ENCODE measurements around the gene KCNJ4. TPM values are rescaled to one million over a fixed set of nuclear protein-coding genes. Genes with fewer than 3 reads are reported as not detected.

The KCNJ4 gene
- total RNA-seq, 1 experiment from 2014 or later, result 0.45 TPM

GRCh38 chr22:38453066-38453672 is 1.8 kb downstream of the KCNJ4 start:
- no peak for DNase-seq (ENCODE audit: low read depth)

- DNase-seq (ENCODE audit: low read depth), result no peak
These were observed 2.5 kb downstream of the KCNJ4 start for GRCh38 chr22:38452373-38453065.

GRCh38 chr22:38451864-38452263 is 3.1 kb downstream of the KCNJ4 start:
- DNase-seq (ENCODE audit: low read depth), result no peak

- no peak for DNase-seq (ENCODE audit: low read depth)
These were observed 3.6 kb downstream of the KCNJ4 start for GRCh38 chr22:38451404-38451803.

GRCh38 chr22:38450234-38450797 is 4.7 kb downstream of the KCNJ4 start:
- DNase-seq (ENCODE audit: low read depth), result no peak

GRCh38 chr22:38449776-38450175 is 5.2 kb downstream of the KCNJ4 start:
- no peak for DNase-seq (ENCODE audit: low read depth)

- DNase-seq (ENCODE audit: low read depth), result no peak
These were observed 5.9 kb downstream of the KCNJ4 start for GRCh38 chr22:38448945-38449745.

GRCh38 chr22:38446018-38446601 is 8.9 kb downstream of the KCNJ4 start:
- no peak for DNase-seq (ENCODE audit: low read depth)

- DNase-seq (ENCODE audit: low read depth), result no peak
These were observed 10.2 kb downstream of the KCNJ4 start for GRCh38 chr22:38444783-38445182.

- DNase-seq (ENCODE audit: low read depth), result no peak
These were observed 11.1 kb downstream of the KCNJ4 start for GRCh38 chr22:38443628-38444521.

- no peak for DNase-seq (ENCODE audit: low read depth)
These were observed 11.9 kb downstream of the KCNJ4 start for GRCh38 chr22:38442967-38443627.

GRCh38 chr22:38441620-38442287 is 13.2 kb downstream of the KCNJ4 start:
- DNase-seq (ENCODE audit: low read depth), result no peak

GRCh38 chr22:38440747-38441350 is 14.2 kb downstream of the KCNJ4 start:
- no peak for DNase-seq (ENCODE audit: low read depth)

- peak; percentile 66 for DNase-seq (ENCODE audit: low read depth)
These were observed 17.6 kb downstream of the KCNJ4 start for GRCh38 chr22:38437416-38437815.

- no peak for DNase-seq (ENCODE audit: low read depth)
These were observed 18.2 kb downstream of the KCNJ4 start for GRCh38 chr22:38436629-38437395.

GRCh38 chr22:38435965-38436364 is 19.0 kb downstream of the KCNJ4 start:
- no peak for DNase-seq (ENCODE audit: low read depth)

GRCh38 chr22:38435010-38435409 is 20.0 kb downstream of the KCNJ4 start:
- DNase-seq (ENCODE audit: low read depth), result no peak

GRCh38 chr22:38433871-38434270 is 21.1 kb downstream of the KCNJ4 start:
- no peak for DNase-seq (ENCODE audit: low read depth)
